ENCODE data around the gene FAM174C. TPM values are rescaled to one million over a fixed set of nuclear protein-coding genes. Genes with fewer than 3 reads are reported as not detected.

FAM174C gene
- polyA plus RNA-seq, 1 donor (not counting 4 experiments of a cell fraction or from before 2014, with no cell fraction given) = 18.5 TPM

- peak overlapping the region; percentile 83 for H3K9ac ChIP-seq (ENCODE audit: control insufficient read depth, extremely low read depth, insufficient read depth, low read length)
- TF ChIP-seq EZH2 (IDR thresholded peaks at IDR 0.05; ENCODE audit: low read length) (no peak), CTCF (optimal IDR thresholded peaks at IDR 0.05 in 1 of 3, IDR thresholded peaks at IDR 0.05 in 1 of 3, conservative IDR thresholded peaks at IDR 0.05 in 1 of 3; ENCODE audit: extremely low read depth in 1 of 3, insufficient read depth in 2 of 3, low read length in 3 of 3) (peak in 1 of 3 experiments; percentile 22)
- H4K20me1 ChIP-seq (ENCODE audit: control insufficient read depth, extremely low read depth, insufficient read depth, low read length) = peaks cover 14% of the 10 kb centered on the region
- peak overlapping the region; percentile 73 for H3K4me2 ChIP-seq (ENCODE audit: control insufficient read depth, extremely low read depth, insufficient read depth, low read depth, low read length)
- H3K9me3 ChIP-seq (ENCODE audit: control insufficient read depth, low read depth, low read length) = no peaks in the 10 kb centered on the region
- dilution Hi-C loops (cut with MboI; ENCODE audit: extremely low pct_ligation_motif_present, low sequenced_read_pairs) = no loop called here
- peaks cover 16% of the 10 kb centered on the region for H3K4me1 ChIP-seq (ENCODE audit: control insufficient read depth, extremely low read depth, insufficient read depth, low read length)
- peak overlapping the region; percentile 71 for H3K27ac ChIP-seq (ENCODE audit: control insufficient read depth, insufficient read depth, low read length)
- H3K9me1 ChIP-seq (ENCODE audit: control insufficient read depth, extremely low read depth, insufficient read depth, low read length) = no peaks in the 10 kb centered on the region
- no peaks in the 10 kb centered on the region for H3K27me3 ChIP-seq (ENCODE audit: control insufficient read depth, extremely low read depth, insufficient read depth, low read length)
- peaks cover 56% of the 10 kb centered on the region for H3K79me2 ChIP-seq (ENCODE audit: control insufficient read depth, insufficient read depth, low read length)
- H2AFZ ChIP-seq (ENCODE audit: control insufficient read depth, low read length) = no peak overlapping the region
- H3K36me3 ChIP-seq (ENCODE audit: control insufficient read depth in 2 of 2, extremely low read depth in 1 of 2, insufficient read depth in 2 of 2, low read length in 2 of 2) = peaks cover 25 to 42% of the 10 kb centered on the region in 2 experiments
- peak overlapping the region; percentile 83 to 87 (median 85) for H3K4me3 ChIP-seq (ENCODE audit: control insufficient read depth in 2 of 3, extremely low read depth in 1 of 3, insufficient read depth in 2 of 3, low read depth in 1 of 3, low read length in 3 of 3)
- FAIRE-seq (peak; percentile 29), DNase-seq (ENCODE audit: low read depth, low spot score) (no peak)
Measured at GRCh38 chr19:1252821-1253513, 22.4 kb upstream of the FAM174C start.

- H4K20me1 ChIP-seq (ENCODE audit: control insufficient read depth, extremely low read depth, insufficient read depth, low read length) = peaks cover 14% of the 10 kb centered on the region
- H3K79me2 ChIP-seq (ENCODE audit: control insufficient read depth, insufficient read depth, low read length) = peaks cover 56% of the 10 kb centered on the region
- H3K4me1 ChIP-seq (ENCODE audit: control insufficient read depth, extremely low read depth, insufficient read depth, low read length) = peaks cover 22% of the 10 kb centered on the region
- peak overlapping the region; percentile 64 for H3K9ac ChIP-seq (ENCODE audit: control insufficient read depth, extremely low read depth, insufficient read depth, low read length)
- H3K4me3 ChIP-seq (ENCODE audit: control insufficient read depth in 2 of 3, extremely low read depth in 1 of 3, insufficient read depth in 2 of 3, low read depth in 1 of 3, low read length in 3 of 3) = peak overlapping the region; percentile 51 to 87 (median 57)
- no peak for TF ChIP-seq CTCF (optimal IDR thresholded peaks at IDR 0.05 in 1 of 3, IDR thresholded peaks at IDR 0.05 in 1 of 3, conservative IDR thresholded peaks at IDR 0.05 in 1 of 3; ENCODE audit: extremely low read depth in 1 of 3, insufficient read depth in 2 of 3, low read length in 3 of 3)
- no peak for TF ChIP-seq EZH2 (IDR thresholded peaks at IDR 0.05; ENCODE audit: low read length)
- no peak for FAIRE-seq
- peak overlapping the region; percentile 73 for H3K4me2 ChIP-seq (ENCODE audit: control insufficient read depth, extremely low read depth, insufficient read depth, low read depth, low read length)
- no peaks in the 10 kb centered on the region for H3K9me3 ChIP-seq (ENCODE audit: control insufficient read depth, low read depth, low read length)
- dilution Hi-C loops (cut with MboI; ENCODE audit: extremely low pct_ligation_motif_present, low sequenced_read_pairs) = no loop called here
- peak overlapping the region; percentile 71 for H3K27ac ChIP-seq (ENCODE audit: control insufficient read depth, insufficient read depth, low read length)
- no peaks in the 10 kb centered on the region for H3K27me3 ChIP-seq (ENCODE audit: control insufficient read depth, extremely low read depth, insufficient read depth, low read length)
- no peak overlapping the region for H2AFZ ChIP-seq (ENCODE audit: control insufficient read depth, low read length)
- H3K9me1 ChIP-seq (ENCODE audit: control insufficient read depth, extremely low read depth, insufficient read depth, low read length) = no peaks in the 10 kb centered on the region
- DNase-seq (ENCODE audit: low read depth, low spot score) = no peak
- H3K36me3 ChIP-seq (ENCODE audit: control insufficient read depth in 2 of 2, extremely low read depth in 1 of 2, insufficient read depth in 2 of 2, low read length in 2 of 2) = peaks cover 28 to 48% of the 10 kb centered on the region in 2 experiments
Measured at GRCh38 chr19:1253514-1254080, 21.7 kb upstream of the FAM174C start.

Data from keratinocyte (primary cell).